Left cardiac atrium (tissue), 4 donors: ENCODE data around the gene HES7. TPM values are rescaled to one million over a fixed set of nuclear protein-coding genes. Genes with fewer than 3 reads are reported as not detected.
"Not testable (repeated sequence)": the region's sequence is repeated elsewhere in the genome, so short reads cannot be mapped to it uniquely, and the experiment has no call there.

Experiments
- ATAC-seq, 2 donors: fragments of 200-7000 bp; cut with Tn5 transposase; one replicate each; pipeline ENCODE4 v1.9.1; 2020; ENCODE audit warnings: mild to moderate bottlenecking in 2 of 2, moderate library complexity in 2 of 2
- DNase-seq: peaks from one replicate; pipeline ENCODE4 v3.0.0-alpha.2; 2020
- intact Hi-C, 2 donors: fragments of 100-400 bp; cut with DNase I; formaldehyde crosslinking; loops; one replicate each; pipeline versions ENCODE4 v1.14.1 to v1.15.1; 2022 to 2023
- long read RNA-seq: library from polyadenylated mRNA; unstranded; transcript quantifications from one replicate; pipeline ENCODE4 v2.0.0, GENCODE V29; 2021
- total RNA-seq, 2 donors: library from RNA; stranded (reverse); fragmentation: NEBNext Ultra II Directional; extraction: Animal tissue kit (Norgen Biotek cat#: 25700); gene quantifications; one replicate each; pipeline ENCODE4 v1.2.1, GENCODE V29; 2021
- donor health status: DM: no; HTN: yes; CAD: no.
- donor health status: DM: no; HTN: yes; CAD: no; lungs with severe emphysema.
- donor health status: DM: yes; HTN: yes; CAD: no.
- donor health status: Dilated cardiomyopathy.

HES7 gene
- total RNA-seq, result under 1 TPM; 0.38 to 0.47 TPM
- long read RNA-seq, result 0 reads

GRCh38 chr17:8123695-8124349 lies at the start of gene HES7:
Gene HES7 (minus strand): TSS chr17:8124106. CDS start chr17:8124084, 22 bp downstream.
- ATAC-seq (no peak), DNase-seq (no peak)
- intact Hi-C loops, result loop anchor here (5.0 kb wide), 2 partner anchors 33 to 103 kb away; no protein-coding TSS in a partner anchor

GRCh38 chr17:8173056-8173870 lies 49.4 kb upstream of the HES7 start:
- DNase-seq, result peak; percentile 78
- intact Hi-C loops, result no loop called here
- peak; percentile 84 to 91 for ATAC-seq

- intact Hi-C loops, ATAC-seq, DNase-seq: not testable (repeated sequence)
Observed at GRCh38 chr17:8170186-8170585, 46.3 kb upstream of the HES7 start.

GRCh38 chr17:8167526-8167925 lies 43.6 kb upstream of the HES7 start:
- DNase-seq (no peak), ATAC-seq (no peak)
- intact Hi-C loops, result no loop called here

GRCh38 chr17:8166731-8167130 lies 42.8 kb upstream of the HES7 start:
- ATAC-seq, result no peak
- no peak for DNase-seq
- intact Hi-C loops, result no loop called here

- ATAC-seq (no peak), DNase-seq (no peak)
- intact Hi-C loops, result no loop called here
Observed at GRCh38 chr17:8164815-8165131, 40.9 kb upstream of the HES7 start.

- DNase-seq (peak; percentile 87), ATAC-seq (peak; percentile 82 to 84)
- intact Hi-C loops, result no loop called here
Observed at GRCh38 chr17:8163978-8164814, 40.3 kb upstream of the HES7 start.

GRCh38 chr17:8162997-8163977 lies 39.4 kb upstream of the HES7 start:
- DNase-seq (no peak), ATAC-seq (peak; percentile 2 to 3)
- intact Hi-C loops, result no loop called here

- ATAC-seq (peak; percentile 56 to 78), DNase-seq (peak; percentile 89)
- intact Hi-C loops, result no loop called here
Observed at GRCh38 chr17:8162233-8162996, 38.5 kb upstream of the HES7 start, which contains the start of gene VAMP2. Gene VAMP2 (minus strand): TSS chr17:8162948. CDS start chr17:8162879, 69 bp downstream.

GRCh38 chr17:8161289-8162232 lies 37.7 kb upstream of the HES7 start:
- ATAC-seq, result peak in 1 of 2 donors; percentile 1

GRCh38 chr17:8160741-8161221 lies 36.9 kb upstream of the HES7 start:
- ATAC-seq, result no peak
- no peak for DNase-seq
- intact Hi-C loops, result no loop called here

More at GRCh38 chr17:8161289-8162232, 37.7 kb upstream of the HES7 start:
- DNase-seq, result no peak
- intact Hi-C loops, result no loop called here

- ATAC-seq (no peak), DNase-seq (peak; percentile 12)
- intact Hi-C loops, result no loop called here
Observed at GRCh38 chr17:8160224-8160577, 36.3 kb upstream of the HES7 start.

- intact Hi-C loops, result loop anchor here in 1 of 2 donors (5.0 kb wide), 1 partner anchor 37 kb away; the partner anchor contains the start of gene HES7
- DNase-seq, result peak; percentile 10
- no peak for ATAC-seq
Observed at GRCh38 chr17:8159459-8160223, 35.7 kb upstream of the HES7 start.

GRCh38 chr17:8159032-8159400 lies 35.1 kb upstream of the HES7 start:
- intact Hi-C loops, result loop anchor here in 1 of 2 donors (5.0 kb wide), 1 partner anchor 37 kb away; the partner anchor contains the start of gene HES7
- ATAC-seq, result no peak
- DNase-seq, result no peak

GRCh38 chr17:8158267-8159031 lies 34.5 kb upstream of the HES7 start:
- peak in 1 of 2 donors; percentile 3 for ATAC-seq
- DNase-seq, result peak; percentile 92
- intact Hi-C loops, result loop anchor here in 1 of 2 donors (5.0 kb wide), 1 partner anchor 36 kb away; the partner anchor contains the start of gene HES7
